ENCODE data around the gene ENTPD8.

GRCh38 chr9:137436761-137437600 lies 4.2 kb downstream of the ENTPD8 start:
- TF ChIP-seq CTCF (IDR thresholded peaks at IDR 0.05) (no peak), POLR2A (IDR thresholded peaks at IDR 0.05) (no peak)

All from uterus (tissue), 2 donors.